Omental fat pad (tissue), 4 donors: ENCODE data around the gene PRDM16. TPM values are rescaled to one million over a fixed set of nuclear protein-coding genes. Genes with fewer than 3 reads are reported as not detected.

Experiments used
- ATAC-seq: fragments of 150-250 bp; one replicate; pipeline ENCODE4 v1.9.1; 2016; ENCODE audit warnings: mild to moderate bottlenecking, moderate library complexity; ENCODE audit not compliant: low FRiP score
- DNase-seq: peaks from one replicate; pipeline ENCODE4 v3.0.0-alpha.2; 2019; ENCODE audit warnings: low spot score
- CTCF ChIP-seq, 3 donors: fragments of 450-650 bp; IDR thresholded peaks; one replicate each; pipeline ENCODE4 v1.5.1; 2016 to 2017; ENCODE audit warnings: antibody characterized with exemption in 3 of 3, mild to moderate bottlenecking in 3 of 3, moderate library complexity in 2 of 3
- total RNA-seq, 4 donors: library from RNA; depleted of rRNA; stranded (reverse); fragments of >200 nt; gene quantifications; one replicate each; pipeline ENCODE4 v1.1.0, GENCODE V29; 2016

Gene PRDM16
- total RNA-seq, 4 donors from 2014 or later, result 0.19 to 3.8 (median 1.8) TPM

- ATAC-seq (no peak), DNase-seq (no peak)
- no peak for TF ChIP-seq CTCF (IDR thresholded peaks at IDR 0.05)
Measured at GRCh38 chr1:3439346-3440299, 370.6 kb downstream of the PRDM16 start.

GRCh38 chr1:3440300-3440681 lies 371.3 kb downstream of the PRDM16 start:
- TF ChIP-seq CTCF (IDR thresholded peaks at IDR 0.05), result no peak
- ATAC-seq, result no peak
- DNase-seq, result no peak

- TF ChIP-seq CTCF (IDR thresholded peaks at IDR 0.05), result no peak
- ATAC-seq, result no peak
- DNase-seq, result no peak
Measured at GRCh38 chr1:3440711-3441409, 371.9 kb downstream of the PRDM16 start.

GRCh38 chr1:3441410-3441847 lies 372.4 kb downstream of the PRDM16 start:
- DNase-seq (no peak), ATAC-seq (no peak)
- TF ChIP-seq CTCF (IDR thresholded peaks at IDR 0.05), result no peak

- DNase-seq (no peak), ATAC-seq (no peak)
- TF ChIP-seq CTCF (IDR thresholded peaks at IDR 0.05), result no peak
Measured at GRCh38 chr1:3441880-3442279, 372.9 kb downstream of the PRDM16 start.

GRCh38 chr1:3442331-3442730 lies 373.3 kb downstream of the PRDM16 start:
- DNase-seq (no peak), ATAC-seq (no peak)
- no peak for TF ChIP-seq CTCF (IDR thresholded peaks at IDR 0.05)
